HCT116 (cell line): Measurements from ENCODE around the gene CHSY3. TPM values are rescaled to one million over a fixed set of nuclear protein-coding genes. Genes with fewer than 3 reads are reported as not detected.

Experiments used
- ATAC-seq: fragments of 200-7000 bp; cut with Tn5 transposase; 2 replicates; pipeline ENCODE4 v1.9.1; 2020; ENCODE audit warnings: mild to moderate bottlenecking, moderate library complexity
- BruUV-seq: library from RNA; stranded (reverse); fragments of 400-500 nt; replicated peaks from 2 replicates; lab custom pipeline; 2021; lab: Mats Ljungman, UMichigan
- CTCF ChIA-PET: fragments of 300-600 bp; sonication (Branson Sonifier 250); formaldehyde crosslinking; loops from one replicate; lab custom pipeline; 2021; ENCODE audit warnings: antibody characterized with exemption; lab: Charles Lee
- POLR2A ChIA-PET: fragments of 300-600, 350-600 bp; sonication (Branson Sonifier 250); formaldehyde crosslinking; loops from one replicate; lab custom pipeline; 2021; ENCODE audit warnings: antibody characterized with exemption; lab: Charles Lee
- RAD21 ChIA-PET, 2 experiments: fragments of 300-600 bp; sonication (Branson Sonifier 250); formaldehyde crosslinking; loops; one replicate each; lab custom pipeline; 2023; ENCODE audit warnings: low total read pairs in 2 of 2; ENCODE audit not compliant: uncharacterized antibody in 2 of 2, unreplicated experiment in 2 of 2, low non-redundant PET in 1 of 2; lab: Charles Lee
- DNase-seq: peaks from one replicate; pipeline ENCODE4 v3.0.0-alpha.2; 2010; ENCODE audit warnings: low read depth, low spot score
- H2AFZ ChIP-seq: fragments of 200-600 bp; shearing (Covaris generic), sonication (generic); 2 replicates; pipeline ENCODE4 v1.6.1; 2017; ENCODE audit warnings: low read depth, mixed run types, mixed read lengths, antibody characterized with exemption, low read length; ENCODE audit not compliant: poor library complexity, severe bottlenecking
- H3K27ac ChIP-seq: 2 replicates; pipeline ENCODE4 v1.5.1; 2012; ENCODE audit warnings: low read depth, low read length
- H3K27me3 ChIP-seq: fragments of 200-600 bp; sonication (generic); 2 replicates; pipeline ENCODE4 v1.6.1; 2016; ENCODE audit warnings: mixed run types, low read length, mixed read lengths; ENCODE audit not compliant: insufficient read depth
- H3K36me3 ChIP-seq, 2 experiments: fragments of 200-500 bp in 1 of 2; fragments of 200-600 bp in 1 of 2; sonication (Bioruptor generic) in 1 of 2; sonication (generic) in 1 of 2; 2 replicates each; pipeline versions ENCODE4 v1.5.1 to v1.6.1; 2014 to 2016; ENCODE audit warnings: low read length in 2 of 2, inconsistent platforms in 1 of 2, mixed read lengths in 1 of 2, mixed run types in 1 of 2; ENCODE audit not compliant: insufficient read depth in 2 of 2, control insufficient read depth in 1 of 2
- H3K4me1 ChIP-seq, 2 experiments: fragments of 200-600 bp in 1 of 2; sonication (generic) in 1 of 2; 2 replicates each; pipeline versions ENCODE4 v1.5.1 to v1.6.1; 2012 to 2017; ENCODE audit warnings: low read length in 2 of 2, inconsistent platforms in 1 of 2, mild to moderate bottlenecking in 1 of 2, mixed read lengths in 1 of 2, mixed run types in 1 of 2, moderate library complexity in 1 of 2; ENCODE audit not compliant: insufficient read depth in 2 of 2, control insufficient read depth in 1 of 2
- H3K4me2 ChIP-seq: fragments of 200-600 bp; sonication (generic); 2 replicates; pipeline ENCODE4 v1.6.1; 2017; ENCODE audit warnings: mixed run types, low read length, mixed read lengths
- H3K4me3 ChIP-seq, 2 experiments: fragments of 200-600 bp in 1 of 2; sonication (generic) in 1 of 2; replicated peaks in 1 of 2; 2 replicates each; pipeline ENCODE4 v1.5.1; 2011 to 2016; ENCODE audit warnings: low read length in 2 of 2, control low read depth in 1 of 2, low read depth in 1 of 2, mild to moderate bottlenecking in 1 of 2, mixed read lengths in 1 of 2, mixed run types in 1 of 2
- H3K79me2 ChIP-seq: fragments of 200-600 bp; sonication (generic); 2 replicates; pipeline ENCODE4 v1.6.1; 2017; ENCODE audit warnings: mild to moderate bottlenecking, mixed run types, low read length, moderate library complexity, mixed read lengths; ENCODE audit not compliant: insufficient read depth
- H3K9ac ChIP-seq: fragments of 200-600 bp; sonication (generic); 2 replicates; pipeline ENCODE4 v1.6.1; 2016; ENCODE audit warnings: low read length, mixed read lengths
- H3K9me2 ChIP-seq: fragments of 200-600 bp; sonication (generic), shearing (Covaris generic); 2 replicates; pipeline ENCODE4 v1.6.1; 2017; ENCODE audit warnings: mixed run types, mild to moderate bottlenecking, moderate library complexity; ENCODE audit not compliant: insufficient read depth
- H3K9me3 ChIP-seq, 2 experiments: fragments of 200-500 bp in 1 of 2; fragments of 200-600 bp in 1 of 2; sonication (Bioruptor generic) in 1 of 2; sonication (generic) in 1 of 2; 2 replicates each; pipeline ENCODE4 v1.6.1; 2014 to 2017; ENCODE audit warnings: low read length in 2 of 2, mixed read lengths in 2 of 2, inconsistent platforms in 1 of 2, low read depth in 1 of 2, mild to moderate bottlenecking in 1 of 2, mixed run types in 1 of 2, moderate library complexity in 1 of 2; ENCODE audit not compliant: control insufficient read depth in 1 of 2, insufficient read depth in 1 of 2
- H4K20me1 ChIP-seq: fragments of 200-600 bp; sonication (generic), shearing (Covaris generic); 2 replicates; pipeline ENCODE4 v1.6.1; 2017; ENCODE audit warnings: mixed run types, mild to moderate bottlenecking, moderate library complexity; ENCODE audit not compliant: insufficient read depth
- CBX3 ChIP-seq: IDR thresholded peaks from 2 replicates; pipeline ENCODE4 v1.6.1; 2012; ENCODE audit warnings: low read depth
- CEBPB ChIP-seq: IDR thresholded peaks from 2 replicates; pipeline ENCODE4 v1.6.1; 2012; ENCODE audit warnings: low read depth
- EZH2 ChIP-seq: fragments of 200-600 bp; sonication (generic); IDR thresholded peaks from 2 replicates; pipeline ENCODE4 v1.6.1; 2017; ENCODE audit warnings: antibody characterized with exemption, mixed run types
- EZH2phosphoT487 ChIP-seq: fragments of 200-600 bp; IDR thresholded peaks from 2 replicates; pipeline ENCODE4 v1.6.1; 2018; ENCODE audit warnings: antibody characterized with exemption, borderline replicate concordance
- FOSL1 ChIP-seq: IDR thresholded peaks from 2 replicates; pipeline ENCODE4 v1.6.1; 2012; ENCODE audit warnings: low read depth
- JUND ChIP-seq: IDR thresholded peaks from 2 replicates; pipeline ENCODE4 v1.6.1; 2012
- POLR2A ChIP-seq: IDR thresholded peaks from 2 replicates; pipeline ENCODE4 v1.7.0; 2011; ENCODE audit warnings: borderline replicate concordance; ENCODE audit not compliant: insufficient read depth, insufficient read length; ENCODE audit errors: extremely low read depth
- POLR2AphosphoS5 ChIP-seq: IDR thresholded peaks from 2 replicates; pipeline ENCODE4 v1.6.1; 2011; ENCODE audit warnings: mild to moderate bottlenecking, low read depth, low read length, moderate library complexity
- RAD21 ChIP-seq: IDR thresholded peaks from 2 replicates; pipeline ENCODE4 v1.6.1; 2012; ENCODE audit warnings: low read depth, mild to moderate bottlenecking
- SRF ChIP-seq: IDR thresholded peaks from 2 replicates; pipeline ENCODE4 v1.6.1; 2012; ENCODE audit warnings: low read depth
- ZFX ChIP-seq: fragments of 450-650 bp; IDR thresholded peaks from 2 replicates; pipeline ENCODE4 v1.6.1; 2017
- intact Hi-C: fragments of 100-400 bp; cut with micrococcal nuclease; formaldehyde crosslinking; loops from 2 replicates; pipeline ENCODE4 v1.10.0; 2022
- total RNA-seq: library from RNA; stranded (reverse); gene quantifications from one replicate; pipeline ENCODE4 v1.2.1, GENCODE V29; 2021; ENCODE audit not compliant: unreplicated experiment
- TF ChIP-seq, protein P1 (sequence below): IDR thresholded peaks from 2 replicates; pipeline ENCODE4 v1.6.1; 2011; ENCODE audit warnings: mild to moderate bottlenecking, low read length, moderate library complexity; ENCODE audit not compliant: insufficient replicate concordance; ENCODE audit errors: extremely low read depth

CHSY3 gene
- total RNA-seq, 1 experiment from 2014 or later: 2.3 TPM

DNA sequence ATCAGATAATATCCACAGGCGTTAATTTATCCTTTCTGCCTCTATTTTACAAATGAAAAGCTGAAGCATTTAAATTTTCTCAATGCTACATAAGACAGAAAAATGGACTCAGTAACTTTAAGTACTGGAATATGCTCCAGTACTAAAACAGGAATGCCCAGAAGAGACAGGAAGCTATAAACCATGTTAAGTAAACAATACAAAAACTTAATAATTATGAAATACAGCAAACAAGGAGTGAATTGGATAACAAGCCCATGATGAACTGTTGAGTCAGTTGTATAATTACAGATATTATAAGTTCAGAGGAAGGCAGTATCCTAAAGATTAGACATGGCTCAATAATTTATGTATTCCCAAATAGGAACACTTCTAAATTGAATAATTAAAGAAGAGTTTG is 148.5 kb downstream of the CHSY3 start:
- no peaks in the 10 kb centered on the region for H3K79me2 ChIP-seq
- H4K20me1 ChIP-seq: no peaks in the 10 kb centered on the region
- no peak overlapping the region for H2AFZ ChIP-seq
- intact Hi-C loops: no loop called here
- H3K9me3 ChIP-seq: no peaks in the 10 kb centered on the region
- no peak overlapping the region for H3K4me2 ChIP-seq
- H3K9me2 ChIP-seq: no peaks in the 10 kb centered on the region
- RAD21 ChIA-PET: no interaction called here
- no peaks in the 10 kb centered on the region for H3K4me1 ChIP-seq
- no peak overlapping the region for H3K4me3 ChIP-seq
- H3K27me3 ChIP-seq: no peaks in the 10 kb centered on the region
- DNase-seq: no peak
- no peak overlapping the region for H3K27ac ChIP-seq
- CTCF ChIA-PET: no interaction called here
- TF ChIP-seq SRF (no peak), JUND (no peak), CBX3 (no peak), POLR2AphosphoS5 (no peak), ZFX (no peak), RAD21 (no peak), EZH2 (no peak), EZH2phosphoT487 (no peak), FOSL1 (no peak), POLR2A (no peak), CEBPB (no peak)
- TF ChIP-seq, protein P1, sequence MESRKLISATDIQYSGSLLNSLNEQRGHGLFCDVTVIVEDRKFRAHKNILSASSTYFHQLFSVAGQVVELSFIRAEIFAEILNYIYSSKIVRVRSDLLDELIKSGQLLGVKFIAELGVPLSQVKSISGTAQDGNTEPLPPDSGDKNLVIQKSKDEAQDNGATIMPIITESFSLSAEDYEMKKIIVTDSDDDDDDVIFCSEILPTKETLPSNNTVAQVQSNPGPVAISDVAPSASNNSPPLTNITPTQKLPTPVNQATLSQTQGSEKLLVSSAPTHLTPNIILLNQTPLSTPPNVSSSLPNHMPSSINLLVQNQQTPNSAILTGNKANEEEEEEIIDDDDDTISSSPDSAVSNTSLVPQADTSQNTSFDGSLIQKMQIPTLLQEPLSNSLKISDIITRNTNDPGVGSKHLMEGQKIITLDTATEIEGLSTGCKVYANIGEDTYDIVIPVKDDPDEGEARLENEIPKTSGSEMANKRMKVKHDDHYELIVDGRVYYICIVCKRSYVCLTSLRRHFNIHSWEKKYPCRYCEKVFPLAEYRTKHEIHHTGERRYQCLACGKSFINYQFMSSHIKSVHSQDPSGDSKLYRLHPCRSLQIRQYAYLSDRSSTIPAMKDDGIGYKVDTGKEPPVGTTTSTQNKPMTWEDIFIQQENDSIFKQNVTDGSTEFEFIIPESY: no peak
- no peak overlapping the region for H3K9ac ChIP-seq
- ATAC-seq: no peak
- H3K36me3 ChIP-seq: no peaks in the 10 kb centered on the region
- no TSS peak for BruUV-seq
- POLR2A ChIA-PET: no interaction called here
